Stomach (tissue), 9 donors: ENCODE data around the gene SCMH1. TPM values are rescaled to one million over a fixed set of nuclear protein-coding genes. Genes with fewer than 3 reads are reported as not detected.

Experiments used
- DNase-seq, 2 donors: peaks; one replicate each; pipeline versions ENCODE4 v3.0.0 to v3.0.0-alpha.2; 2013 to 2019
- H3K27ac ChIP-seq, 5 donors: fragments of 200-600 bp in 4 of 5; sonication (generic) in 4 of 5; one replicate each; pipeline ENCODE4 v1.5.1; 2013 to 2019; ENCODE audit warnings: mild to moderate bottlenecking in 1 of 5, moderate library complexity in 1 of 5
- H3K27me3 ChIP-seq, 3 donors: fragments of 200-600 bp; sonication (generic); one replicate each; pipeline ENCODE4 v1.5.1; 2017 to 2019; ENCODE audit warnings: mixed run types in 1 of 3
- H3K36me3 ChIP-seq, 4 donors: fragments of 200-600 bp; sonication (generic); 1 replicate in 3 of 4; 2 replicates in 1 of 4; pipeline ENCODE4 v1.5.1; 2016 to 2019
- H3K4me1 ChIP-seq, 4 donors: fragments of 200-600 bp; sonication (generic); one replicate each; pipeline ENCODE4 v1.5.1; 2016 to 2019
- H3K4me3 ChIP-seq, 4 donors: fragments of 200-600 bp; sonication (generic) in 3 of 4; one replicate each; pipeline ENCODE4 v1.5.1; 2016 to 2019; ENCODE audit warnings: mild to moderate bottlenecking in 1 of 4
- H3K9me3 ChIP-seq, 4 donors: fragments of 200-600 bp; sonication (generic); one replicate each; pipeline ENCODE4 v1.5.1; 2016 to 2019
- EP300 ChIP-seq: sonication (generic); formaldehyde crosslinking; IDR thresholded peaks from one replicate; pipeline ENCODE4 v1.6.1; 2017; ENCODE audit warnings: antibody characterized with exemption
- POLR2A ChIP-seq, 4 donors: fragments of 450-650 bp; IDR thresholded peaks; one replicate each; pipeline ENCODE4 v1.6.1; 2016; ENCODE audit warnings: antibody characterized with exemption in 4 of 4, control low read depth in 2 of 4, mild to moderate bottlenecking in 1 of 4, moderate library complexity in 1 of 4
- POLR2AphosphoS5 ChIP-seq, 3 donors: sonication (generic); formaldehyde crosslinking; IDR thresholded peaks; one replicate each; pipeline ENCODE4 v1.6.1; 2016; ENCODE audit warnings: antibody characterized with exemption in 3 of 3
- whole genome bisulfite sequencing, 5 donors: extraction: QIAGEN DNeasy Blood & Tissue Kit in 3 of 5; methylation state at CpG; one replicate each; pipeline versions ENCODE4 v1.1.5 to v1.1.7; 2013 to 2018; 5-methylcytosine and 5-hydroxymethylcytosine counted together
- intact Hi-C: fragments of 100-400 bp; cut with DNase I; formaldehyde crosslinking; loops from one replicate; pipeline ENCODE4 v1.15.1; 2023; ENCODE audit warnings: low total_unique reads
- polyA plus RNA-seq, 3 donors: library from polyadenylated mRNA; stranded (reverse); fragments of 200-250 nt; gene quantifications; one replicate each; pipeline ENCODE4 v1.2.3, GENCODE V29; 2013
- total RNA-seq, 5 donors: library from RNA; depleted of rRNA; stranded (reverse); fragments of >200 nt; gene quantifications; one replicate each; pipeline versions ENCODE4 v1.1.0 to v1.2.3, GENCODE V29; 2014 to 2016
- TF ChIP-seq, protein P1 (sequence below), 7 experiments: fragments of 450-650 bp in 4 of 7; fragments of 200-600 bp in 3 of 7; sonication (generic) in 3 of 7; IDR thresholded peaks; one replicate each; pipeline ENCODE4 v1.5.1; 2016 to 2019; ENCODE audit warnings: antibody characterized with exemption in 7 of 7, control low read depth in 2 of 7, mild to moderate bottlenecking in 1 of 7
- donor health status: healthy with polysubstance abuse.
- donor health status: Bipolar disorder and iron deficiency.
- donor health status: healthy.

Gene SCMH1
- total and polyA plus RNA-seq, 8 donors = 22.6 to 84.6 (median 35.6) TPM

GRCh38 chr1:41023279-41023990 lies 218.7 kb downstream of the SCMH1 start:
- H3K4me1 ChIP-seq = peaks cover 0 to 17% (median 10%) of the 10 kb centered on the region in 4 donors
- no peaks in the 10 kb centered on the region for H3K27me3 ChIP-seq
- no peak overlapping the region for H3K27ac ChIP-seq
- intact Hi-C loops = no loop called here
- no peak overlapping the region for H3K4me3 ChIP-seq
- TF ChIP-seq POLR2A (IDR thresholded peaks at IDR 0.05) (no peak), EP300 (no peak), POLR2AphosphoS5 (IDR thresholded peaks at IDR 0.05) (no peak)
- TF ChIP-seq, protein P1, sequence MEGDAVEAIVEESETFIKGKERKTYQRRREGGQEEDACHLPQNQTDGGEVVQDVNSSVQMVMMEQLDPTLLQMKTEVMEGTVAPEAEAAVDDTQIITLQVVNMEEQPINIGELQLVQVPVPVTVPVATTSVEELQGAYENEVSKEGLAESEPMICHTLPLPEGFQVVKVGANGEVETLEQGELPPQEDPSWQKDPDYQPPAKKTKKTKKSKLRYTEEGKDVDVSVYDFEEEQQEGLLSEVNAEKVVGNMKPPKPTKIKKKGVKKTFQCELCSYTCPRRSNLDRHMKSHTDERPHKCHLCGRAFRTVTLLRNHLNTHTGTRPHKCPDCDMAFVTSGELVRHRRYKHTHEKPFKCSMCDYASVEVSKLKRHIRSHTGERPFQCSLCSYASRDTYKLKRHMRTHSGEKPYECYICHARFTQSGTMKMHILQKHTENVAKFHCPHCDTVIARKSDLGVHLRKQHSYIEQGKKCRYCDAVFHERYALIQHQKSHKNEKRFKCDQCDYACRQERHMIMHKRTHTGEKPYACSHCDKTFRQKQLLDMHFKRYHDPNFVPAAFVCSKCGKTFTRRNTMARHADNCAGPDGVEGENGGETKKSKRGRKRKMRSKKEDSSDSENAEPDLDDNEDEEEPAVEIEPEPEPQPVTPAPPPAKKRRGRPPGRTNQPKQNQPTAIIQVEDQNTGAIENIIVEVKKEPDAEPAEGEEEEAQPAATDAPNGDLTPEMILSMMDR (IDR thresholded peaks at IDR 0.05) = no peak
- H3K36me3 ChIP-seq = peaks cover 6 to 50% (median 43%) of the 10 kb centered on the region in 4 donors
- no peaks in the 10 kb centered on the region for H3K9me3 ChIP-seq
- WGBS, 5 donors = 86 to 93% (median 89%) methylated on average over 4 to 5 of the region's 5 CpGs
- no peak for DNase-seq

DNA sequence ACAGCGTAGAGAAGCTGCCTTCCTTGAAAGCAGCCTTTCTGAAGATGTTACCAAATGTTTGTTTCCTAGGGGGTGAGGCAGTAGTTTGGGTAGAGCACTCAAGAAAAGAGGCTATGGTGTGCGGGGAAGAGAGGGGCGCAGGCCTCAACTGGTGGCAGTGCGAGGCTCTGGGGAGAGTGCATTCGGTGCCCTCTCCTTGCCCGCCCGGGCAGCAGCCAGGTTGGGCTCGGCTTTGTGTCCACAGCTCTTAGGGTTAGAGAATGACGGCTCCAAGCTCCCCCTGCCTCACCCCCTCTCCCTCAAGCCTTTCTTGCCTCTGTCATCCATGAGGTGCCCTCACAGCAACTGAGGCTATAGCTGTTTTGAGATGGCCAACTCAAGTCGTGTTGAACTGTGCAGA lies 219.7 kb downstream of the SCMH1 start:
- H3K4me3 ChIP-seq = no peak overlapping the region
- H3K27ac ChIP-seq = no peak overlapping the region
- H3K27me3 ChIP-seq = no peaks in the 10 kb centered on the region
- peaks cover 0 to 50% (median 43%) of the 10 kb centered on the region in 4 donors for H3K36me3 ChIP-seq
- no peaks in the 10 kb centered on the region for H3K9me3 ChIP-seq
- no peak for TF ChIP-seq POLR2AphosphoS5 (IDR thresholded peaks at IDR 0.05)
- no peak for TF ChIP-seq EP300
- TF ChIP-seq, protein P1 (IDR thresholded peaks at IDR 0.05) = no peak
- TF ChIP-seq POLR2A (IDR thresholded peaks at IDR 0.05) = no peak
- 88 to 92% (median 90%) methylated on average over 10 of the region's 10 CpGs for WGBS, 5 donors
- H3K4me1 ChIP-seq = peaks cover 0 to 17% (median 10%) of the 10 kb centered on the region in 4 donors
- no peak for DNase-seq
- intact Hi-C loops = no loop called here

DNA sequence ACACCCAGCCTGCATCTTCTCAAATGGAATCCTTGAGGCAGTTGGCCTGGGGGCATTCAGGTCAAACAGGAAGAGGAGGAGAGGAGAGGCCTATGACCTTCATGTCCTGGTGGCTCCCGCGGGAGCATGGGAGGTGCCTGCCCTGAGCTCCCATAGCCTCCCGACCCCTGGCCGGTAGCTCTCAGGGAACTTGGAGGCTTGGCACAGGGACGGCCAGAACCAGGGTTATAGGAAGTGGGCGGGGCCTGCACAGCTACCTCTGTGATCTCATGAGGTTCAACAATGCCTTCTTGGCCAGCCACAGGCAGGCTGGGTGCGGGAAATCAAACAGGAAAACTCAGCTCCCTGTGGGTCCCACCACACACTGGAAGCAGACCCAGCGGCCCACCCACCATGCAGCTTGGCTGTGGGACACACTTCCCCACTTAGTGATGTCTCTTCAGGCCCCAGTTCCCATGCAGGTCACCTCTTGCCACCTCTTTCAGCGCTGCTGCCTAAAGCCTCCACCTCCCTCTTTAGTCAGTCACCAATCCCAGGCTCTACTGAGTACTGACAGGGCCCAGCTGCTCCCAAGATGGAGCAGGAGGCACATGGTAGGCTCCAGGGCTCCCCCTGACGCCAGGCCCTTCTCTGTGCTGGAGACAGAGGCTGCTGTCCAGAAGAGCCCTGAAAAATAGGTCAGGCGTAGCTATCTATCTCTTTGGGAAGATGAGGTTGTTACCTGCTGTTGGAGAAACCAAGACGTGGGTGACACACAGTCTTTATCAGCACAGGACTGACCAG lies 220.4 kb downstream of the SCMH1 start, which contains the start of gene SLFNL1:
TSS of gene SLFNL1 (minus strand) at position 200 of the 783 bp plus-strand sequence. CDS start 1,065 bp downstream, outside the sequence.
- no peak within 1 kb of the TSS for H3K4me3 ChIP-seq
- H3K27ac ChIP-seq = no peak within 1 kb of the TSS
- no peaks in the 10 kb centered on the region for H3K27me3 ChIP-seq
- peak in 1 of 2 donors; percentile 46 for DNase-seq
- WGBS, 5 donors = 46 to 65% (median 57%) methylated on average over 10 to 12 of the region's 12 CpGs
- no peak for TF ChIP-seq EP300
- TF ChIP-seq POLR2AphosphoS5 (IDR thresholded peaks at IDR 0.05) = no peak
- TF ChIP-seq POLR2A (IDR thresholded peaks at IDR 0.05) = no peak
- TF ChIP-seq, protein P1 (IDR thresholded peaks at IDR 0.05) = no peak
- intact Hi-C loops = no loop called here
- no peaks in the 10 kb centered on the region for H3K9me3 ChIP-seq
- H3K4me1 ChIP-seq = peaks cover 0 to 17% (median 10%) of the 10 kb centered on the region in 4 donors
- peaks cover 0 to 50% (median 43%) of the 10 kb centered on the region in 4 donors for H3K36me3 ChIP-seq

- H3K27ac ChIP-seq = no peak overlapping the region
- H3K27me3 ChIP-seq = no peaks in the 10 kb centered on the region
- peaks cover 0 to 17% (median 10%) of the 10 kb centered on the region in 4 donors for H3K4me1 ChIP-seq
- H3K9me3 ChIP-seq = no peaks in the 10 kb centered on the region
- intact Hi-C loops = no loop called here
- DNase-seq = no peak
- 28 to 57% (median 43%) methylated on average over 3 of the region's 3 CpGs for whole genome bisulfite sequencing, 5 donors
- H3K36me3 ChIP-seq = peaks cover 0 to 48% (median 41%) of the 10 kb centered on the region in 4 donors
- no peak overlapping the region for H3K4me3 ChIP-seq
- TF ChIP-seq, protein P1 (IDR thresholded peaks at IDR 0.05) = no peak
- TF ChIP-seq EP300 (no peak), POLR2A (IDR thresholded peaks at IDR 0.05) (no peak), POLR2AphosphoS5 (IDR thresholded peaks at IDR 0.05) (no peak)
These were observed 221.5 kb downstream of the SCMH1 start for GRCh38 chr1:41020654-41021053.
